Sciatic nerve (tissue), 2 donors: ENCODE data around the gene TMEM203. TPM values are rescaled to one million over a fixed set of nuclear protein-coding genes. Genes with fewer than 3 reads are reported as not detected.
"Not testable (repeated sequence)": the region's sequence is repeated elsewhere in the genome, so short reads cannot be mapped to it uniquely, and the experiment has no call there.

Experiments used
- ATAC-seq: fragments of 200-7000 bp; cut with Tn5 transposase; one replicate; pipeline ENCODE4 v1.9.1; 2020; ENCODE audit warnings: mild to moderate bottlenecking, moderate library complexity
- DNase-seq: peaks from one replicate; pipeline ENCODE4 v3.0.0-alpha.2; 2020; ENCODE audit warnings: low spot score
- intact Hi-C: fragments of 100-400 bp; cut with DNase I; formaldehyde crosslinking; loops from one replicate; pipeline ENCODE4 v1.14.2; 2022
- total RNA-seq: library from RNA; stranded (reverse); fragmentation: NEBNext Ultra II Directional; extraction: Animal tissue kit (Norgen Biotek cat#: 25700); gene quantifications from one replicate; pipeline ENCODE4 v1.2.1, GENCODE V29; 2021
- donor health status: DM: no; HTN: no; CAD: no.
- donor health status: DM: no; HTN: no; CAD: no.

The TMEM203 gene
- 25.6 TPM for total RNA-seq

GRCh38 chr9:137205126-137206069 is at the start of gene TMEM203, which contains the start of gene NDOR1:
Gene TMEM203 (minus strand): TSS chr9:137205648. CDS start chr9:137205414, 234 bp downstream.
Gene NDOR1 (plus strand): TSS chr9:137205700. CDS start chr9:137205778, 78 bp downstream.
- ATAC-seq: peak; percentile 72
- intact Hi-C loops: no loop called here
- DNase-seq: peak; percentile 97

GRCh38 chr9:137254624-137255447 is 49.4 kb upstream of the TMEM203 start, which contains the start of gene NELFB:
Gene NELFB (plus strand): TSS chr9:137255327.
- ATAC-seq (peak; percentile 89), DNase-seq (peak; percentile 96)
- intact Hi-C loops: no loop called here

DNA sequence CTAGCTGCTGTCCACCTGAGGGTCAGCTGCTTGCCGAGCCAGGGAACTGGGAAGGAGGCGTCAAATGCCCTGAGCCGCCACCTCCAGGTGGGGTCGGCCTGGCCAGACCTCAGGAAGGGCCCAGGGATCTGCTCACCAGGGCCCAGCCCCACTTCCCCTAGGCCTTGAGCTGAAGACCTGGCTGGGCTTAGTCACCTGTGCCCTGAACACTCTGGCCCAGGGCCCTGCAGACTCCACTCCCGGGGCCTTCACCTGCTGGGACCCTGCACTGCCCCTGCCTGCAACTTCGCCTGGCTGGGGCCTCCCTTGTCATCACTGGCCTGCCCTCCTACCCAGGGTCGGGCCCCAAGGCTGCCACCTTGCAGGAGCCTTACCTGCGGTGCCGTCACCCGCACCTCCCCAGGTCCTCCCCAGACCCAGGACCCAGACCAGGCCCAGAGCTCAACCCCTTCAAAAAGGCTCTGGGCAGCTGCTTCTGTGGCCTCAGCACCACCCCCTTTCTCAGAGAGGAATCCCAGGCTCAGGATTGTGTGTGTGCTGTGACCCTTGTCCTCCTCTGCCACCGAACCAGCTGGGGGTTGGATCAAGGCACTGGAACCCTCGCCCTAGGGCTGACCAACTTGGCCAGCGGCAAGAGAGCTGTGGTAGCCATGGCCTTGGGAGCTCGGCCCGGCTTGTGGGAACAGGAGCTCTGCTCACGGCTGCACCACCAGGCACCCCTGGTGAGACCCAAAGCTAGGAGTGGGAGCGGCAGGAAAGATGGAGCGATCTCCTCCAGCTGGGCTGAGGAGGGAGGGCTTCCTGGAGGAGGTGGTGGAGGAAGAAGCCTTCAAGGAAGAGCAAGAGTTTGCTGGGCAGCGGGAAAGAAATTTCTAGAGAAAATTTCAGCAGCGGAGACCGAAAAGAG is 48.5 kb upstream of the TMEM203 start:
- no peak for DNase-seq
- intact Hi-C loops: no loop called here
- ATAC-seq: peak; percentile 1

GRCh38 chr9:137252555-137253506 is 47.4 kb upstream of the TMEM203 start:
- intact Hi-C loops: no loop called here
- no peak for ATAC-seq
- no peak for DNase-seq

GRCh38 chr9:137251490-137252268 is 46.2 kb upstream of the TMEM203 start:
- ATAC-seq (no peak), DNase-seq (no peak)
- intact Hi-C loops: no loop called here

GRCh38 chr9:137251194-137251461 is 45.7 kb upstream of the TMEM203 start, which contains the start of gene STPG3:
Gene STPG3 (plus strand): TSS chr9:137251286. CDS start chr9:137251287, 1 bp downstream.
- intact Hi-C loops: no loop called here
- DNase-seq (no peak), ATAC-seq (no peak)

DNA sequence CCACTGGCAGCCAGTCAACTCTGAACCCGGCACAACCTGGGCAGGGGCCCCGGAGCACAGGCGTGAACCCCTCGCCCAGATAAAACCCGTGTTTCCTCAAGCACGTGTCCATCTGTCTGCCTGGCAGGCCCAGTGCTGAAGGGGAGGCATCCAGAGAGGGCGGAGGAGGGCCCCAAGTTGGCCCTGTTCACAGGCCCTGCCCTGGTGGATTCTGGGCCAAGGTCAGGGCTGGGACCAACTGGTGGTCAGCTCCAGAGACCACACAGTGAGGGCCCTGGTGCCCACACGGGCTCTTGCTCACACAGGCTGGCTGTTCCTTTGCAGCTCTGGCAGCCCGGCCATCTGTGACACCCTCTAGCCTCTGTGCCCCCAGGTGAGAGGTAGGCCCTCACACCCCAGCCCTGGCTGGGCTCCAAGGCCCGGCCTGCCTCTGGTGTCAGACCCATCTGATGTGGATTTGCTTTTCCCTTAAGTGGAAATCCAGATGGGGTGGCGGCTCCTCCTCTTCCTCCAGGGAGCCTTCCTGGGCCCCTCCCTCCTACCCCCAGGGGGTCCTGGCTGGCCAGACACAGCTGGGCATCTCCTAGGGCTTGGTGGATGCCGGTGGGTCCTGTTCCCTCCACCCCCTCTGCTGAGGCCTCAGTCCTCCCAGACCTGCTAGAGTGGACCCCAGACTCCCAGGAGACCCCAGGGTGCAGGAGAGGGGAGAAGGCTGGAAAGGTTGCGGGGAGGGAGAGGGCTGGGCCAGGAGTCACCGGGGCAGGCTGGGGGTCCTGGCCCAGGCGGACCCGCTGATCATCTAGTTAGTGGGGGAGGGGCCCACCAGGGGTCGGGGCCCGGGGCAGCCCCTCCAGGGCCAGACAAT is 45.1 kb upstream of the TMEM203 start:
- no peak for DNase-seq
- ATAC-seq: no peak
- intact Hi-C loops: no loop called here

GRCh38 chr9:137247916-137248175 is 42.4 kb upstream of the TMEM203 start:
- DNase-seq: no peak
- intact Hi-C loops: no loop called here
- ATAC-seq: no peak

- ATAC-seq (no peak), DNase-seq (no peak)
- intact Hi-C loops: no loop called here
Measured at GRCh38 chr9:137247135-137247915, 41.9 kb upstream of the TMEM203 start.

DNA sequence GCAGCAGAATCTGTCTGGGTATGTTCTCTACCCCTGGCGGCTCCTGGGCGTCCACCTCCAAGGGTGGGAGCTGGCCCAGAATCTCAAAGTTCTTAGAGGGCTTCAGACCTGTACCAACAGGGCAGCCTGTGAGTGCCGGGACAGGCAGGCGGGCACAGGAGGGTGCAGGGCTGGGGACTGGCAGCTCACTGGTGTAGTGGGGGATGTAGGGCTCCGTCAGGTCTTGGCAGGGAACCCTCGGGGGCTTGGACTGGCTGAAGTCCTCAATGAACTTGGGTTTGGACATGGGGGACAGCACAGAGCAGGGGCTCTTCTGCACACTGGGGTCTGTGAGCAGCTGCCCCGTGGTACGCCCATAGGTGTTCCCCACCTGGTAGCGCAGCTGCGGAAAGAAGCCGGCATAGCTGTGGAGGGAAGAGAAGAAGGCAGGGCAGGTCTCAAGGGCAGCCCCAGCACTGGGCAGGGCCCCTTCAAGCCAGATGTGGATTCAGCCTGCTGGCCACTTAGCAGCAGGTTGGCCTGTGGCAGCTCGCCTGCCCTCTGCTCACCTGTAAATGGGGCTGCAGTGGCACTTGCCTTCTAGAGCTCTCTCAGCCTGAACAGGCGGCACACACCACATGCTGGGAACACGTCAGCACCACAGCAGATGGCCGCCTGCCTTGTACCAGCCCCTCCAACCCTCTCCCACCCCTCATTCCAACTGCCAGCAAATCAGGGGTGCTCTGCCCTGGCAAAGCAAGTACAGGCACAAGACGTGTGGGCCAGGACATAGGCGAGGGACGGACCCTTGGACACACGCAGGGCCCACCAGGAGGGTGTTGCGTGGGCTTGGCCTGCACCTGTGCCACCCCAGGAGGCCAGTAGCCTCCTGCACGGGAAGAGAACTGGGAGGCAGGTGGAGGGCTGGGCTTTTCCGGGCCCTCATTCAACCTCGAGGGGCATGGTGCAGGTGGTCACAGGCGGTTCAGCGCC is 40.3 kb upstream of the TMEM203 start:
- DNase-seq: no peak
- ATAC-seq: no peak
- intact Hi-C loops: no loop called here

DNA sequence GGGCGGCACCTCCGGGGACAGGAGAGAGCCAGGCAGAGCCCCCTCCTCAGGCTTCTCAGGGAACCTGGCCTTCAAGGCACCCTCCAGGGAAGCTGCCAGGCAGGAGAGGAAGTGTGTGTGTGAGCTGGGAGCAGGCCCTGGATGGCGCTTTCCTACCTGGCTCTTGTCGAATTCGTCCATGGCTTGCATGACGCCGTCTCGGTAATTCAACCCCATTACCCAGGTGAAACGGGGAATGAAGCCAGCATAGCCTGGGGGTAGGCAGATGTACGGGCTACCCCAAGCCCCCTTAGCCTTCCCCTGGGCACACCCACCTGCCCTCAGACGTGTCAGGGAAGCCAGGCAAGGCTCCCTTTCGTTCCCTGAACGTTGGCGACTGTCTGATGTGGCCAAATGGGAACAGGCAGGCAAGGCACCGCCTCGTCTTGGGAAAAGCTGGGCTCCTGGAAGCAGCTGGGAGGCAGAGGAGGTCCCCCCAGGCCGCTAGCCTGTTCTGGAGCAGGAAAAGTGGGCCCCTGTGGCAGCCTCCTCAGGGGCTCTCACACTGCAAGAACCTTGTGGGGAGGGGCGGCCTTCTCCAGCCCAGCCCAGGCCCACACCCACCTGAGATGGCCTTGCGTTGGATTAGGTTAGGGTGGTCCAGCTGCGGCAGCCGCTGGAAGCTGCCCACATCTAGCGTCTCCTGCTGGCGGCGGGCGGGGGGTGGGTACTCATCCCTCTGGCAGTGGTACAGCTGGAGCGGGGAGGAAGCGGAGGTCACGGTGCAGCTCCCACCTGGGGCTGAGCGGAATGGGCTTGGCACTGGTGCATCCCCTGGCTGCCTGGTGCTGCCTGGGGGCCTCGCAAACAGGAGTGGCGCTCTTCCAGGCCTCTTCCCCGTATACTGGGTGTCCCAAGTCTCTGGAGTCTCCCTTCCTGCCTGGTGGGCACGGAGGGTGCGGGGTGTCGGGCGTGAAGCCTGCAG is 39.3 kb upstream of the TMEM203 start:
- intact Hi-C loops: no loop called here
- ATAC-seq (no peak), DNase-seq (no peak)

- DNase-seq (no peak), ATAC-seq (no peak)
- intact Hi-C loops: no loop called here
Measured at GRCh38 chr9:137243626-137244485, 38.4 kb upstream of the TMEM203 start.

- ATAC-seq, DNase-seq, intact Hi-C loops: not testable (repeated sequence)
Measured at GRCh38 chr9:137243266-137243625, 37.8 kb upstream of the TMEM203 start.
